ENCODE measurements around the gene GPR31.

The GPR31 gene

DNA sequence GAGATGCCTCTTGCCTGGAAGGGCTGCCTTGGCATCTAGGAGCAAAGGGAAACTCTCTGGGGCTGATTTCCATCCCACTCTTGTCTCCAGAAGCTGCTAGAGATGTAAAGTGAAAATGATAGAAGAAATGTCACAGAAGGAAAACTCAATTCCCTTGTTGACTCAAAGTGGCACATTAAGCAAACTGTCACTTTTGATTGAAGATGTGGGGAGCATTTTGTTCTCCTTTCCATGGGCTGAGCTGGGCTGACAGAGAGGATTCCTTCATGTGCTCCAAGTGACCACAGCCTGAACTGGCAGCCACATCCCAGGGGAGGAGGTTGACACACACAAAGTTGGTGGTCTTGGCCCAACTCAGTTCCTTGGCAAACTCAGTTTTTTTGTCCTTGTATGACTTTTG is 9.8 kb downstream of the GPR31 start:
- no peak overlapping the region for H3K4me3 ChIP-seq (ENCODE audit: low read depth, low read length)
- no peak for DNase-seq (ENCODE audit: low read depth)
- TF ChIP-seq, protein P1, sequence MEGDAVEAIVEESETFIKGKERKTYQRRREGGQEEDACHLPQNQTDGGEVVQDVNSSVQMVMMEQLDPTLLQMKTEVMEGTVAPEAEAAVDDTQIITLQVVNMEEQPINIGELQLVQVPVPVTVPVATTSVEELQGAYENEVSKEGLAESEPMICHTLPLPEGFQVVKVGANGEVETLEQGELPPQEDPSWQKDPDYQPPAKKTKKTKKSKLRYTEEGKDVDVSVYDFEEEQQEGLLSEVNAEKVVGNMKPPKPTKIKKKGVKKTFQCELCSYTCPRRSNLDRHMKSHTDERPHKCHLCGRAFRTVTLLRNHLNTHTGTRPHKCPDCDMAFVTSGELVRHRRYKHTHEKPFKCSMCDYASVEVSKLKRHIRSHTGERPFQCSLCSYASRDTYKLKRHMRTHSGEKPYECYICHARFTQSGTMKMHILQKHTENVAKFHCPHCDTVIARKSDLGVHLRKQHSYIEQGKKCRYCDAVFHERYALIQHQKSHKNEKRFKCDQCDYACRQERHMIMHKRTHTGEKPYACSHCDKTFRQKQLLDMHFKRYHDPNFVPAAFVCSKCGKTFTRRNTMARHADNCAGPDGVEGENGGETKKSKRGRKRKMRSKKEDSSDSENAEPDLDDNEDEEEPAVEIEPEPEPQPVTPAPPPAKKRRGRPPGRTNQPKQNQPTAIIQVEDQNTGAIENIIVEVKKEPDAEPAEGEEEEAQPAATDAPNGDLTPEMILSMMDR (IDR thresholded peaks at IDR 0.05; ENCODE audit: low read depth, low read length, missing control alignments), result no peak
- in situ Hi-C loops (cut with HindIII; ENCODE audit: low sequenced_read_pairs), result no loop called here

DNA sequence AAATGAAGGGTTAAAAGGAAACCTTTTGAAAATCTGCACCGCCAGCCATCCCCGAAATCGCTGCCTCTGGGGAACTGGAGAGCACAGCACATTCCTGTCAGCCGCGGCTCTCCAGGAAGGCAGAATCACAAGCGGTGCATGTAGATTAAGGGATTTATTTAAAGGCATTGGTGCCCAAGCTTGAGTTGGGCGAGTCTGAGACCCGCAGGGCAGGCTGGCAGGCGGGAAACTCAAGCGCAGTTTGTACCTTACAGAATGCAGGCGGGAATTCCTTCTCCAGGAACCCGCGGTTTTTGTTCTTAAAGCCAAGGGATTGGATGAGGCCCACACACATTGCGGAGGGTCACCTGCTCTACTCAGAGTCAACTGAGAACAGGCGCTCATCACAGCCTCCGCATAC is 10.8 kb downstream of the GPR31 start:
- no peak for DNase-seq (ENCODE audit: low read depth)
- in situ Hi-C loops (cut with HindIII; ENCODE audit: low sequenced_read_pairs), result no loop called here
- TF ChIP-seq, protein P1 (IDR thresholded peaks at IDR 0.05; ENCODE audit: low read depth, low read length, missing control alignments), result no peak
- H3K4me3 ChIP-seq (ENCODE audit: low read depth, low read length), result no peak overlapping the region

DNA sequence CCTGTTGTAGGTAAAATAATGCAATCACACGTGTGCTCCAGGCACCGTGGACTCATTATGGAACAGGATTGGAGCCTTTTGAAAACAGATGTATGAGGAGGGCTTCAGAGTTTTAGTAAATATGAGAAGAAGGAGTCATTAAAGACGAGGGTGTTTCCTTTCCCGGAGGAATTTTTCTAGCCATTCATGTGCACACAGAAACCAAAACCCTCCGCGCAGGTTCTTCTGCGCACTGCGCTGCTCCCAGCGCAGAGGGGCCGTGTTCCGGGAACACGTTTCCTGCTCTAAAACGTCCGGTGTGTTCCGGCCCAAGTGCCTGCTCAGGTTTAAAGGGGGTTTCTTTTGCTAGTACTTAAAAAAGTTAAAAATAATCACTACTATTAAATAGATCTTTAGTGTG is 11.6 kb downstream of the GPR31 start:
- in situ Hi-C loops (cut with HindIII; ENCODE audit: low sequenced_read_pairs), result no loop called here
- TF ChIP-seq, protein P1 (IDR thresholded peaks at IDR 0.05; ENCODE audit: low read depth, low read length, missing control alignments), result no peak
- no peak for DNase-seq (ENCODE audit: low read depth)
- H3K4me3 ChIP-seq (ENCODE audit: low read depth, low read length), result no peak overlapping the region

DNA sequence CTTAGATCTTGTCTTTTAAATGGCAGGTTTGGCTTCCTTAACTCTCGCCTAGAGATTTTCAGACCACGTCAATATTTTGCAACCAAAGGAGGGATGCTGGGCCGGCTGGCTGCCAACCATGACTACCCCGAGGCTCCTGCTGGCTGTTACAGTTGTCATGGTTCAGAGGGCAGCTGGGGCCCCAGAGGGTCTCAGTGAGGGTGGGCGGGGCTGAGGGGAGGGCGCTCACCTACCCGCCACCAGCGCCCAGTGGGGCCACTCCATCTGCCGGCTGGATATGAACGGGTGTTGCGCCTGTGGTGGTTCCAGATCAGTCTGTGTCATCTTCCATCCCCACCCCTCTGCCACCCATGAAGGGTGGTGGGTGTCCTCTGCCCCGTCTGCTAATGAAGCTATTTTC is 12.3 kb downstream of the GPR31 start:
- TF ChIP-seq, protein P1 (IDR thresholded peaks at IDR 0.05; ENCODE audit: low read depth, low read length, missing control alignments), result no peak
- H3K4me3 ChIP-seq (ENCODE audit: low read depth, low read length), result no peak overlapping the region
- DNase-seq (ENCODE audit: low read depth), result no peak
- in situ Hi-C loops (cut with HindIII; ENCODE audit: low sequenced_read_pairs), result no loop called here

DNA sequence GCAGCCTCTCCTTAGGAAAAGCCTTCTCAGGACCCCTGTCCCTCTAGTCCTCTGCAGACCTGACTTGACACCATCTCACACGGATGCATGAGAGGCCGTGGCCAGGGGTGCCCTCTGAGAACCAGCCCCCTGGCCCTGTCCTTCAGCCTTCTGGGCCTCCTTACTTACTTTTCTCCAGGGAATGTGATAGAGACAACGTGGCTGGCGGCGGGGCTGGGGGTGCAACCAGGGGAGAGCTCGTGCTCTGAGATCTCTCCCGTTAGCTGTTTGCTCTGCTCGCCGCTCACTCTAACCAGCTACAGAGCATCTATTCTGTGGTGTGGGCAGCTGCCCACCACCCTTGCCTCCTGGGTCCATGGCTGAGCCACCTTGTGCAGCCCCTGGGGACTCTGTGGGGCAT is 14.7 kb downstream of the GPR31 start:
- no peak for DNase-seq (ENCODE audit: low read depth)
- TF ChIP-seq, protein P1 (IDR thresholded peaks at IDR 0.05; ENCODE audit: low read depth, low read length, missing control alignments), result no peak
- in situ Hi-C loops (cut with HindIII; ENCODE audit: low sequenced_read_pairs), result no loop called here
- H3K4me3 ChIP-seq (ENCODE audit: low read depth, low read length), result no peak overlapping the region

DNA sequence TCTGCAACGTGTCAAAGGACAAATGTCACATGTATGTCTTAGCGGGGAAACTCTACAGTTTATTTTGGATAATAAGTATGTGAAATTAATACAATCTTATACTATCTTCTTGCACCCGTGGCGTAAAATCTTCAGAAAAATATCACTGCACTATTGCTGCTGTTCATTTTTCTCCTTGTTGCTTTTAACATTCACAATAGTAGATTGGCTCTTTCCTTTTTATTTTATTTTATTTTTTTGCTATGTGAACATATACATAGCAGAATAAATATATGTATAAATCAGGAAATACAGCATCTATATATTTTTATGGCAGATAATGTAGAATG is 15.4 kb downstream of the GPR31 start:
- no peak for DNase-seq (ENCODE audit: low read depth)
- in situ Hi-C loops (cut with HindIII; ENCODE audit: low sequenced_read_pairs), result no loop called here
- H3K4me3 ChIP-seq (ENCODE audit: low read depth, low read length), result no peak overlapping the region
- TF ChIP-seq, protein P1 (IDR thresholded peaks at IDR 0.05; ENCODE audit: low read depth, low read length, missing control alignments), result no peak
